ENCODE measurements around the gene NIPAL4. TPM values are rescaled to one million over a fixed set of nuclear protein-coding genes. Genes with fewer than 3 reads are reported as not detected.

The NIPAL4 gene
- total and polyA plus RNA-seq, 2 donors (not counting 3 experiments of a cell fraction or from before 2014, with no cell fraction given), result not detected

- Histone ChIP-seq H4K20me1 (replicated peaks; ENCODE audit: control insufficient read depth, extremely low read depth, insufficient read depth, low read length) (no peaks in the 10 kb centered on the region), H3K9me3 (replicated peaks; ENCODE audit: control insufficient read depth, insufficient read depth, low read length) (no peaks in the 10 kb centered on the region), H3K4me3 (replicated peaks in 1 of 3; ENCODE audit: insufficient read depth in 1 of 3, low read depth in 1 of 3, low read length in 3 of 3) (no peak overlapping the region), H3K9ac (replicated peaks; ENCODE audit: extremely low read depth, insufficient read depth, low read length) (no peak overlapping the region), H3K4me2 (ENCODE audit: insufficient read depth, low read length) (no peak overlapping the region), H3K27ac (ENCODE audit: insufficient read depth, low read depth, low read length) (no peak overlapping the region), H3K4me1 (ENCODE audit: control insufficient read depth, extremely low read depth, insufficient read depth, low read length) (peaks cover 6% of the 10 kb centered on the region), H2AFZ (ENCODE audit: low read depth, low read length) (no peak overlapping the region), H3K27me3 (ENCODE audit: control insufficient read depth in 2 of 2, insufficient read depth in 2 of 2, low read length in 2 of 2) (peaks cover 0 to 2% of the 10 kb centered on the region in 2 experiments), H3K79me2 (ENCODE audit: control insufficient read depth, insufficient read depth, low read length) (no peaks in the 10 kb centered on the region), H3K9me1 (replicated peaks; ENCODE audit: control insufficient read depth, extremely low read depth, insufficient read depth, low read length) (no peaks in the 10 kb centered on the region), H3K36me3 (ENCODE audit: control insufficient read depth in 2 of 2, extremely low read depth in 1 of 2, insufficient read depth in 2 of 2, low read length in 2 of 2) (no peaks in the 10 kb centered on the region)
- intact Hi-C loops (cut with micrococcal nuclease) (no loop called here), dilution Hi-C loops (cut with MboI; ENCODE audit: extremely low pct_ligation_motif_present, low sequenced_read_pairs) (loop anchor here (25.0 kb wide), 1 partner anchor 138 kb away; a partner anchor contains a TSS)
- BruUV-seq (replicated peaks), result no TSS peak
- no peak for TF ChIP-seq POLR2AphosphoS5 (IDR thresholded peaks at IDR 0.05; ENCODE audit: insufficient read depth, low read depth, low read length)
- no peak for TF ChIP-seq MAX (IDR thresholded peaks at IDR 0.05; ENCODE audit: insufficient read depth, insufficient read length)
- no peak for TF ChIP-seq JUN (IDR thresholded peaks at IDR 0.05; ENCODE audit: borderline replicate concordance, insufficient read depth, insufficient read length, low read depth)
- TF ChIP-seq POLR2A (IDR thresholded peaks at IDR 0.05; ENCODE audit: low read depth, low read length), result no peak
- TF ChIP-seq GATA2 (IDR thresholded peaks at IDR 0.05; ENCODE audit: insufficient read depth, insufficient read length, low read depth, low read length), result no peak
- TF ChIP-seq EZH2 (IDR thresholded peaks at IDR 0.05; ENCODE audit: borderline replicate concordance, low read depth, low read length, severe bottlenecking), result no peak
- TF ChIP-seq MYC (IDR thresholded peaks at IDR 0.05; ENCODE audit: low read depth, low read length), result no peak
- no peak for TF ChIP-seq FOS (IDR thresholded peaks at IDR 0.05; ENCODE audit: borderline replicate concordance, insufficient read depth, low read length)
- no peak for TF ChIP-seq CTCF (IDR thresholded peaks at IDR 0.05; ENCODE audit: extremely low read depth in 1 of 2, insufficient read depth in 1 of 2, low read depth in 1 of 2, low read length in 2 of 2)
- ChIA-PET POLR2A (no interaction called here), CTCF (interaction anchor here (1.2 to 6.1 kb wide), 4 partner anchors 43 to 147 kb away, joined by 3 to 44 read pairs (median 17); a partner anchor contains a TSS)
- DNase-seq (ENCODE audit: low read depth, low spot score) (no peak), FAIRE-seq (no peak)
Measured at GRCh38 chr5:157475432-157475831, 15.4 kb downstream of the NIPAL4 start.

Measured in endothelial cell of umbilical vein (primary cell).